Activated T-cell treated with anti-CD3 and anti-CD28 coated beads, Interleukin-2, amount 50 U/mL, for 1 hour (primary cell): ENCODE data around the gene MBOAT1.

ENCODE experiments used
- DNase-seq: peaks from one replicate; pipeline ENCODE4 v3.0.0-alpha.2; 2020

The MBOAT1 gene

DNA sequence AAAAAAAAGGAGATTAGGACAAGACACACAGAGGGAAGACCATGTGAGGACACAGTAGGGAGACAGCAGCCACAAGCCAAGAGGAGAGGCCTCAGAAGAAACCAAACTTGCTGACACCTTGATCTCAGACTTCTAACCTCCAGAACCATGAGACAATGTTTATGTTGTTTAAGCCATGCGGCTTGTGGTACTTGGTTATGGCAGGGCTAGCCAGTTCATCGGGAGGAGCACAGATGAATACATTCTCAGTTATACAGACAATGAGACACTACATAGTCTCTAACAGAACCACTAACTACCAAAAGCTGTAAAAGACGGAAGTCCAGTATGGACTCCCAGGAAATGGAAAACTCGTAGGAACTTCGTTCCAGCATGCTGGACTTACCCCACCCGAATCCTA, 116.8 kb downstream of the MBOAT1 start:
- no peak for DNase-seq

DNA sequence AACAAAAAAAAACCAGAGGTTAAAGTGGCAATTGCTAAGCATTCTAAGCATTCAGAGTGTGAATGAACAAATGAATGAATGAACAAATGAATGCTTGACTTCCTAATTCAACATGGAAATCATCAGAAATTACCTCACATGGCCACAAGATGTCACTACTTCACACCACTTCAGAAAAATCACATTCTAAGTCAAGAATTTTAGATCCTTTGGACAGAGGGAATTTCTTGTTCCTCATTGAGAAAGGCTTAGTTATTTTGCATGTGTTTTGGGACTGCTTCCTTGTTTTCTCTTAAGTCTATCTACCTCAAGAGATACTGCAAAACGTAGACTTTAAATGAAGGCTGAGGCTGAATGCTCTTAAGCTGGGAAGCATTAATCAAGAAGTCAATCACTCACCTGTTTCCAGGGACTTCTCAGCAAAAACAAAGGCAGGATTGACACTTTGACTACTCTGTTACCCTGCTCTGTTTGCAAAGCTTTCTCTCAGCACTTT, 120.2 kb downstream of the MBOAT1 start:
- DNase-seq, result no peak

DNA sequence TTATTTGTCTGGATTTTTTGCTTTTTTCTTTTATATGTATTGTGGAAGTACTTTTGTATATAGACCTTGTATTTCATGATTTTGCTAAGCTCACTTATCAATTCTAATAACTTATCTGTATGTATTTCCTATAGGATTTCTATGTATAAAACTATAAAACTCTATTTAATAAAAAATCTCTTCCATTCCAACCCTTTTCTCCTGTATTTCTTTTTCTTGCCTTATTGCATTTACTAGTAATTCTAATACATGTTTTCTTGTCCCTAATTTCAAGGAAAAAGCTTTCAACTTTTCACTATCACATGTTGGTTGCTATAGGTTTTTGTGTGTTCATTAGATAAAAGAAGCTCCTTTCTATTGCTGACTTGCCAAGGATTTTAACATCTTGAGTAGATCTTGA, 125.3 kb downstream of the MBOAT1 start:
- no peak for DNase-seq

DNA sequence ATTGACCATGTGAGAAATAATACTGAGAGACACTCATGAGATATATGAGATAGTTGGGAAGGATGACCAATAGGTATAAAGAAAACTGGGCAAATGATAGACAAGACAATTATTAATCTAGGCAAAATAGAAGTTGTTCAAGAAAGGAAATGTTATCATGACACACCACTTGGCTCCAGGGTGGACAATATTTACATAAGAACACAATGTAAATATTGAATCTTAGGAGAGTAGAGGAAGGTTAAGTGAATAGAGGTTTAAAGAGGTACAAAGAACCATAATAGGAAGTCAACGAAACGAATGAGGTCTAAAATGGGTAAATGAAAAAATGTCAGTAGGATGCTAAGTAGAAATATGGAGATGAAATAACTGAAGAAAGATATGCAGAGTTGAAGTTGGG, 126.5 kb downstream of the MBOAT1 start:
- DNase-seq, result no peak

DNA sequence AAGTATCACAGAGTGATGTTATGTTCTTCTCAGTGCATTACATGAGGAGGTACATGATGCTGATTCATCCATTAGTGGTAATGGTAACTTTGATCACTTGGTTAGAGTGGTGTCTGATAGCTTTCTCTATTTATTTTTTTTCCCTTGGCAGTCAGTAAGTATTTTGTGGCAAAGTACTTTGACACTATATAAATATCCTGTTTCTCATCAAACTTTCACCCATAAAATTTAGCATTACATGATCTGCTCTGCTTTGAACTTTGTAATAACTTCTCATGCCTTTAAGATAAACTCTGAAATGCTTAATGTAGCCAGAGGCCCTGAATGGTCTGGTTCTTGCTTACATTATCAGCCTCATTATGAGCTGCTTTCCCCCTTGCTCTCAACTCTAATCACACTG, 127.9 kb downstream of the MBOAT1 start:
- no peak for DNase-seq

DNA sequence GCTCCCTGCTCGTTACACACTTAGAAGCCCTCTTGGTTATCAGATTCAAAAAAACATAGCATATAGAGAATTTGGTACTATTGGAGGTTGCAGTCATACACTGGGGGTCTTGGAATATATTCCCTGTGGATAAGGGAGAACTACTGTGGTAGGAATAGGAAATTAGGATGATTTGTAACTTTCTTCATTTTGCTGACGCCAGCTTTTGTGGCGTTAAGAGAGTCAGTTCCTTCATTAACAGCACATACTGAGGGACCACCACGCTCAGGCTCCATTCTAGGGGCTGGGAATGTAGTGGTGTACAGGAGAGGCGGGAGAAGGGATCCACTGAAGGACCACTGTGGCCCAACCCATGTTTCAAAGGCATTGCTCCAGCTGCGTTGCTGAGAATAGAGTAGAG, 140.3 kb downstream of the MBOAT1 start:
- DNase-seq, result no peak

DNA sequence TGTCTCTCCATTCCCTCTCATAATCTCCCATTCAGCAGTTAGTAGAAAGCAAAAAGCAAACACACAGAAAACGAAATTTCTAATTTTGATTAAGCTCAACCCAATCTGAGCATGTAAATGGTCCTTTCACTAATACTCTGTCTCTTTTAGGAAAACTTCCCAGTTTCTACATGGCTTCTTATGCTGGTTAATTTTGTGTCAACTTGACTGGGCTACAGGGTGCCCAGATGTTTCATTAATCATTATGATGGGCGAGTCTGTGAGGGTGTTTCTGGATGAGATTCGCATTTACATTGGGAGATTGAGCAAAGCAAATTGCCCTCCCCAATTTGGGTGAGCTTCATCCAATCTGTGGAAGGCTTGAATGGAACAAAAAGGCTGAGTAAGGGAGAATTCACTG, 142.2 kb downstream of the MBOAT1 start:
- DNase-seq, result no peak

DNA sequence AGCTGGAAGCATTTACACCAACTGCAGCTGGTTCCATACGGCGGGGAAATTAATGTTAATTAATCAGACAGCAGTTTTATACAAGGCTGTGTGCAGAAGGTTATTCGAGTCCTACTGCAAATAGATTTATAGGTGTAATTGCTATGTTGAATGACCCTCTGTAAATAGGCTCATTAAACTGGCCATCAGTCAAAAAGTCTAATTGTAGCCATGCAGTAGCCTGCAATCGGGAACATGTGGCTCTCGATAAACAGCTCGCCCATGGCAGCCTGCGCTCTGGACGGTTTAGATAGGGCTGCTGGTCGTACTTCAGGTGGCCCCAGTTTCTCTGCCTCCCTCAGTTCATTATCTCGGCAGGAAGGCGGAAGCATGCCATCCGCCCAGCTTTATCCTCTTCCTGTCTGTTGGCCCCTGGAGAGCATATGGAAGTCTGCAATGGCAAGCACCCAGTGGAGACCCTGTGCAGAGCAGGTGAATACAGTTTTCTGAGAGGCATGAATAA, 143.2 kb downstream of the MBOAT1 start:
- no peak for DNase-seq

DNA sequence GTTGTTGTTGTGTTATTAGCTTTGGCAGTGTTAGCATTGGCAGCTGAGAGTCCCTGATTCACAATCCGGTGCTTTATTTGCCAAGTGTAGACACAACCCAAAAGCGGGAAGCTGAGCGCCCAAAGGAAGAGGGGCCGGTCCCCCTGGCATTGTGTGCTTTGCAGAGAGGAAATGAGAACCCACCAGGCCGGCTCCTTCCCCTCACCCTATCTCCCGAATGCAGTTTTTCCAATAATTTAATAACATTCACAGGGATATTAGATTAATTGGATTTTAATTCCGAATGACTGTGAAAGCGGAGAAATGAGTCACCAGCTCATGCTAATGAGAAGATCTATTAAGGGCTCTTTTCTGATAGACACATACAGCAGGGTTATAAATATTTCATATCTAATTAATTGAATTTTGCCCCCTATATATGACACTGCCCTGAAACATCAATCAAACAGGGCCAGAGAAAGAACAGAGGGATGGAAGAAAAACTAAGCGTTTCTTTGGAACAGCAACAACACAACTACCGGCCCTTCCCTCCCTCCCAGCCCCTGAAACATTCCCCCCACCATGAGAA, 143.8 kb downstream of the MBOAT1 start:
- no peak for DNase-seq

DNA sequence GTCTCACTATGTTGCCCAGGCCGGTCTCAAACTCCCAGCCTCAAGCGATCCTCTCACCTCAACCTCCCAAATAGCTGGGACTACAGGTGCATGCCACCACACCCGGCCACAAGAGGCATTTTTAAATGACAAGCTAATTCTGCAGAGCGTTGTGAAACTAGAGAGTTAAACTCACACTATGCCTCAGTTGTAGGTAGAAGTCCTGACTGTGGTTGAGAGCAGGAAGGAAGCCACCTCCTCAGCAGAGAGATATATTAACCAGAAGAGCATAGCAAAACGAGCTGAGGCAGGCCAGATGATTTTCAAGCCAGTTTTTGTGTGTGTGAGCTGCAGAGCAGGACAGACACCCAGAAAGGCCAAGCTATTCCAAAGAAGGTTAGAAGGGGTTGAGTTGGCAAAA, 150.3 kb downstream of the MBOAT1 start:
- no peak for DNase-seq

DNA sequence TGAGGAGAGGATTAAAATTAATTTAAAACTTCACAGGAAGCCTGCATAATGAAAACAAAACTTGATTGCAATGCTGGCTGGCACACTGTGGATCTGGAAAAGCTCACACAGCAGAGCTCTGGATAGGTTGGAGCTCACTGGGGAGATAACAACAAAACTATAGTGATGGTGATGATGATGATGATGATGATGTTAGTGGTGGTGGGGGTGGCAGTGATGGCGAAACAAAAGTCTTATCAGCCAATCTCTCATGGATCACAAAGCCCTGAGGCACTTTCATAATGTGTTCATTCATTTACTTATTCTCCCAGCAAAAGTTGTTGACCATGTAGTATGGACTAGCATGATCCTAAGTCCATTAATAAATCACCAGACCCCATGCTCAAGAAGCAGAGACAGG, 152.0 kb downstream of the MBOAT1 start:
- no peak for DNase-seq

DNA sequence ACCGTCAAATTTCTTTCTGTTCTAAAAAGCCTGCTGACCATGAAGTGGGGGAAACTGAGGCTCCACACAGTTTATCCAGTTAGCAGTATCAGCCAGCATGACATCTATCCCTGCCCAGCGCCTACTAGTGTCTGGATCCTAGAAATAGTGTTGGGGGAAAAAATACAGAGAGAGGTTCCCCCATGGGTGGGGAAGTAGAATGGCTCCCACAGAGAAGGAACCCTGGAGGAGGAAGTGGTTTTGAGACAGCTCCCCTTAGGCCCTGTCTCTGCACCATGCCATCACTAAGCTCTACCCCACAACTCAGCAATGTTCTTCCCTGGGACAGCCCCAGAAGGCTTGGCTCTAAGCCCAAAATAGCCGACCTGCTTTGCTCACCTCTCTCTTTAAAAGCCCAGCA, 153.4 kb downstream of the MBOAT1 start:
- no peak for DNase-seq

DNA sequence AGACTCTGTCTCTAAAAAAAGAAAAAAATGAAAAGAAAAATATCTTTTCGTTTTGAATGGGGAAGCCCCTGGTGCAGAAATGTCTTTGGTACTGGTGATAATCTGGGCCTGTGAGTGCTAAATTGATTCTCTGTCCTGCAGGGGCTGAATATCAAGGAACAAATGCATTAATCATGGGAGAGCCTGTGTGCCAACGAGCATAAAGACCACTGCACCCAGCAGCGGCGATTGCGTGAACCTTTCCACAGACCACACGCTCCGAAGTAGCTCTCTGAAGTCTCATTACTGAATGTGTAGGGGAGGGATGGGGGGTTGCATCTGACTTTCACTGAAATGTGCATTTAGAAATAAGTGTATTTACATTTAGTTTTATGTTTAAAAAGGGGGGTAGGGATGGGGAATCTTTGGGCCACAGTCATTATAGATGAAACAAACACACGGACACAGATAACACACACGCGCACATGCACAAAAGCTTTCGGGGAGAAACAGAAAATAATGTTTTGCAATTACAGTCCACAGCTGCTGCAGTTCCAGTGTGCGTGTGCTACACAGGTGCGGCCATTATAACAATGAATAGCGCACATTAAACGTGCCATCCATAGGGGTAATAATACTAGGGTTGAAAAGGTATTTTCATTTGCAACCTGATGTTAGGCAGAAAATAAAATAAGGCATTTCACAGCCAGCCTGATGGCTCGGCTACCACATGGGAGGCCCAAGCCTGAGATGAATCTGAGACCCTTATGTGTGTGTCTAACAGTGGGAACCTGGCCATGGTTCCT, 154.0 kb downstream of the MBOAT1 start:
- no peak for DNase-seq

DNA sequence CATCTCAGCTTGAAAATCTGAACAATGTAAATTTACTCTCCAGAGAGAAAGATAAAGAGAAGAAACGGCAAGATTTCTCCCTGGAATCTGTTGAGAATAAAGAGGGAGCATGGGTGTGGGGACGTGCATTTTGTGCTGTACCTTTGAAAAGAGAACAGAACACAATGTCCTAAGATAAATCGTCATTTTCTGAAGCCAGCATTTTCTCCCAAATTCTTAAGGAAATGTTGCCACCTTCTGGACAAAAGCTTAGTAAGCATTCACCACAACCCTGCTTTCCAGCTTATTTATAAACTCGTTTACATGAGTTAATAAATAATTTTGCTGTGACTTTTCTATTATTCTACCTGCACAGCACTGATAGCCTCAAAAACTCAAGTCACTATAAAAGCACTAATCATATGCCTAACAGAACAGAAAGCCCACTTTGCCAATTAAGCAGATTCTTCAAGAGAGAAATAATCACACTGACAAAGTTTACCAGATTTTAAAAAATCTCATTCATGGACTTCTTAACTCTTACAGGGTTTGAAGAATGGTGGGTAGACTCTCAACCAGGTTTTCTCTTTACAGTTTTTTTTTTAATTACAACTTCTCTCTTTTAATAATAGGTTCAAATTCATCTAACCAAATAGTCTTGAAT, 155.8 kb downstream of the MBOAT1 start:
- no peak for DNase-seq

DNA sequence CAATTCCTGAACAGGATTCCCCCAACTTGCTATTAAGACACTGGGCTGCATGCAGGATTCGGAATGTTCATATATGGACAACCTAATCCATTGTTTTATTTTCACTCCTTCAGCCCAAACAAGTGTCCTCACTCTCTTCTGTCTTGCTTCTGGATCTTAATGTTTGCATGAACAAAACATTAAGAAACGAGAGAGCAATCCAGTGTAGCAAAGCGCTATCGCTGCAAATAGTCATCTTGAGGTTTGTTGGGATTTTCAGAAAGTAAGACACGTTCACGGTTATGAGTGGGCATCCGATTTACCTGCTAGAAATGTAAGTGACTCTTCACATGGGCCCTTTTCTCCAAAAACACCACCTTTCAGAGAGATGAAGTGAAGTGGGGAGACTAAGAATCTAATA, 156.4 kb downstream of the MBOAT1 start:
- DNase-seq, result no peak
